DMS153 (cell line): Measurements from ENCODE around the gene LYRM1.
A peak's percentile ranks its signal among the peaks of the same experiment; 100 is the strongest.
"Not testable (repeated sequence)": the region's sequence is repeated elsewhere in the genome, so short reads cannot be mapped to it uniquely, and the experiment has no call there.

Experiments
- DNase-seq: peaks from one replicate; lab custom pipeline; 2025; lab: John Stamatoyannopoulos, UW

Gene LYRM1, protein sequence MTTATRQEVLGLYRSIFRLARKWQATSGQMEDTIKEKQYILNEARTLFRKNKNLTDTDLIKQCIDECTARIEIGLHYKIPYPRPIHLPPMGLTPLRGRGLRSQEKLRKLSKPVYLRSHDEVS

GRCh38 chr16:20900299-20901067 is at the start of gene LYRM1, which contains the start of gene DCUN1D3:
Gene LYRM1 (plus strand): TSS chr16:20900771. CDS start chr16:20915556, 14,785 bp downstream.
Gene DCUN1D3 (minus strand): TSS chr16:20900358. CDS start chr16:20862538, 37,820 bp downstream.
- peak; percentile 98 for DNase-seq

GRCh38 chr16:20850981-20851380 is 49.6 kb upstream of the LYRM1 start:
- no peak for DNase-seq

DNA sequence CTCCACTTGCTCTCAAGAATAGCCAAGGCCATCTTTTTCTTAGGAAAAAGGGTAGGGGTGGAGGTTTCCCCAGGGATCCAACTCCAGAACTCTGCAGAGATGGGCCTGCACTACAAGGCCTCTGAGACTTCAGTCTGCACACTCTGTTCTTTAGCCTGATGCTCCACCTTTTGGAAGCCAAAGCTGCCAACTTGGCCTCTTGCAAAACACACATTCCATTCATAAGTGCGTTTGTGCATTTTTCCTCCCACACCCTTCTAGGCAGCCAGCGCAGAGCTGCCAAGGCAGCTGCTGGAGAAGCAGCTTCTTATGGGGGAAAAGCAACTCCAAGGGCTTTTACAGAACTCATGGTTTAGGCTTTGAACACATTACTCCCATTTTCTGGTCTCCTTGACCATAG is 49.0 kb upstream of the LYRM1 start:
- DNase-seq = no peak

- DNase-seq = no peak
Measured at GRCh38 chr16:20853143-20853542, 47.4 kb upstream of the LYRM1 start.

- DNase-seq = no peak
Measured at GRCh38 chr16:20853981-20854620, 46.5 kb upstream of the LYRM1 start.

GRCh38 chr16:20854963-20855362 is 45.6 kb upstream of the LYRM1 start:
- no peak for DNase-seq

- DNase-seq = no peak
Measured at GRCh38 chr16:20857281-20857680, 43.3 kb upstream of the LYRM1 start.

- no peak for DNase-seq
Measured at GRCh38 chr16:20859229-20859628, 41.3 kb upstream of the LYRM1 start.

DNA sequence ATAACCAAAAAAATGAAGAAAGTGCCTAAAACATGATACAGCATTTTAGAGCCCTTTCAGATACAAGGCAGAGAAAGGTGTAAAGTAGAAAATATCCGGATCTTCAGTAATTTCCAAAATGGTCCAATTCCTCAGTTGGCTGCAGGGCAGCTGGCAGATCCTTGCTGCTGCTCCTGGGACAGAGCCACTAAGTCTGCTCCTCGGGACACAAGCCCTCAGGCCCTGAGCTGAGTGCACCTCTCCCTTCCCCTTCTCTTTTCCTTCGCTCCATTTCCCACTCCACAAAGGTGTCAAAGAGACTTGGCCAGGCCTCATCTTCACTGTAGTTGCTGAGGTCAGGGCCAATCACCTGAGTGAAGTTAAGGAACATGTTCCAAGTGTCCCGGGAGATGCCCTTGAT is 40.9 kb upstream of the LYRM1 start:
- DNase-seq = no peak

GRCh38 chr16:20860361-20860760 is 40.2 kb upstream of the LYRM1 start:
- DNase-seq = no peak

DNA sequence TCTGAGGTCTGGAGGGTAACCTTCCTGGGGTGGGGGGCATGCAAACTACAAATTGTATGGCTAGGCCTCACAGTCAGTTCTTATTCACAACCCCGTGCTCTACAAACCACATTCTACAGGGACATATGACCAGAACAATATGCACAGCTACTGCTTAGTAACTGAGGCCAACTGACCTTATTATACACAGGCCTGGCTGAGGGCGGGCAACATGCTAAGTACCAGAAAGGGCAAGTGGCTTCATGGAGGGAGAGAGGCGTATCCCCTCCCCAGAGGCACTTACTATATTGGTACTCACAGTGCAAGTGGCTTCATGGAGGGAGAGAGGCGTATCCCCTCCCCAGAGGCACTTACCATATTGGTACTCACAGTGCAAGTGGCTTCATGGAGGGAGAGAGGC is 39.6 kb upstream of the LYRM1 start:
- not testable (repeated sequence) for DNase-seq

- no peak for DNase-seq
Measured at GRCh38 chr16:20862162-20862960, 38.2 kb upstream of the LYRM1 start.

GRCh38 chr16:20864376-20864775 is 36.2 kb upstream of the LYRM1 start:
- not testable (repeated sequence) for DNase-seq

GRCh38 chr16:20865420-20866131 is 35.0 kb upstream of the LYRM1 start:
- no peak for DNase-seq

GRCh38 chr16:20866145-20866772 is 34.3 kb upstream of the LYRM1 start:
- DNase-seq = no peak

DNA sequence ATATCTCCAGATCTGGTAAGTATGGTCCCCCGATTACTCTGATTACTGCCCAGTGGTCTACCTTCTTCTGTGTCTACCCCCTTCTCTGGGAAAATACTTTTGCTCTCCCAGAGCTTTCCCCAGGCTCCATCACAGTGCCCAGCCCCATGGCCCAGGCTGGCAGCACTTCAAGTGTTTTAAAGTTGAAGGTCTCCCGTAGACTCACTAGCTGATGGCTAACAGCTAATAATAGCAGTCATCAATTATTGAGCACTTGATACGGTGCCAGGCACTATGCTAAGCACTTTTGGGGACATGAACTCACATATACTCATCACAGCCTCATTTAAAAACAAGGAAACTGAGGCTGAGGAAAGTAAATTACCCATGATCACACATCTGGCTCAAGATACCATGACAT is 33.8 kb upstream of the LYRM1 start:
- no peak for DNase-seq

DNA sequence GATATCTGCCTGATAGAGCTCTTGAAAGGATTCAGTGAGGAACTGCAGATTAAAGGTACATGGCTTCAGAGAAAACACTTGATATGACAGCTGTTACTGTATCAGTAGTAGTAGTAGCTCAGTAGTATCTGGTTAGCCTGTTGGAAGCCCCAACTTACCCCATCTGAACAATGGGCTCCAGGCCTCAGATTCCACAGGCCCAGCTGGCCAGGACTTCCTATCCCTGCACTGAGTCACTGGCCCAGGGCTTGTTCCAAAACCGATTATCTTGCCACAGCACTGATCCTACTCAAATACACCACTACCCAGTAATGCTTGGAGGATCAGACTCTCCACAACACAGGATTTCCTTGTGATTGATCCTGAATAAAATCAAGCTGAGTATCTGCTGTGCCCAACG is 33.0 kb upstream of the LYRM1 start:
- DNase-seq = no peak

- DNase-seq = no peak
Measured at GRCh38 chr16:20868890-20869289, 31.7 kb upstream of the LYRM1 start.

- DNase-seq = no peak
Measured at GRCh38 chr16:20870122-20870820, 30.3 kb upstream of the LYRM1 start.

DNA sequence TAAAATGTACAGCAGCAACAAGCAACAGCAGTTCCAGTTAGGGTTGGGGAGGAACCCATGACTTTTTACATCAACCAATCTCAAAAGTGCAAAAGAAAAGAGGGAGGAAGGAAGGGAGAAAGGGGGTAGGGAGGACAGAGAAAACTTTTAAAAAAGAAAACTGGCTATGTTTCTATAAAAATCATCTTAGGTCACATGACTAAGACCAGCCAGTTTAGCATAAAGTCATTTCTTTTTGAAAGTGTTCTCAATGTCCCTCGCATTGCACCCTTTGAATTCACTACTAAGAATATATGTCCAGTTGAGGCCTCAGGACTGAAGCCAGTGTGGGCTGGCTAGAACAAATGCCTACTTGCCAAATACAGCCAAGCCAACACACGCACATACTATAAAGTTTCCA is 29.3 kb upstream of the LYRM1 start:
- no peak for DNase-seq
